ENCODE measurements around the gene COL28A1.

Gene COL28A1

GRCh38 chr7:7579638-7580037, 44.0 kb upstream of the COL28A1 start:
- Histone ChIP-seq H3K9ac (no peak overlapping the region), H3K36me3 (ENCODE audit: control insufficient read depth, insufficient read depth, low read length) (no peaks in the 10 kb centered on the region), H3K4me3 (ENCODE audit: low read depth, low read length) (no peak overlapping the region), H3K4me1 (peaks cover 4% of the 10 kb centered on the region), H3K27ac (no peak overlapping the region), H3K9me3 (ENCODE audit: control insufficient read depth, low read length) (no peaks in the 10 kb centered on the region), H3K27me3 (ENCODE audit: control insufficient read depth, insufficient read depth, low read length) (no peaks in the 10 kb centered on the region), H3K79me2 (peaks cover 14% of the 10 kb centered on the region), H2AFZ (no peak overlapping the region), H3K4me2 (ENCODE audit: low read length) (no peak overlapping the region)
- TF ChIP-seq, protein P1, sequence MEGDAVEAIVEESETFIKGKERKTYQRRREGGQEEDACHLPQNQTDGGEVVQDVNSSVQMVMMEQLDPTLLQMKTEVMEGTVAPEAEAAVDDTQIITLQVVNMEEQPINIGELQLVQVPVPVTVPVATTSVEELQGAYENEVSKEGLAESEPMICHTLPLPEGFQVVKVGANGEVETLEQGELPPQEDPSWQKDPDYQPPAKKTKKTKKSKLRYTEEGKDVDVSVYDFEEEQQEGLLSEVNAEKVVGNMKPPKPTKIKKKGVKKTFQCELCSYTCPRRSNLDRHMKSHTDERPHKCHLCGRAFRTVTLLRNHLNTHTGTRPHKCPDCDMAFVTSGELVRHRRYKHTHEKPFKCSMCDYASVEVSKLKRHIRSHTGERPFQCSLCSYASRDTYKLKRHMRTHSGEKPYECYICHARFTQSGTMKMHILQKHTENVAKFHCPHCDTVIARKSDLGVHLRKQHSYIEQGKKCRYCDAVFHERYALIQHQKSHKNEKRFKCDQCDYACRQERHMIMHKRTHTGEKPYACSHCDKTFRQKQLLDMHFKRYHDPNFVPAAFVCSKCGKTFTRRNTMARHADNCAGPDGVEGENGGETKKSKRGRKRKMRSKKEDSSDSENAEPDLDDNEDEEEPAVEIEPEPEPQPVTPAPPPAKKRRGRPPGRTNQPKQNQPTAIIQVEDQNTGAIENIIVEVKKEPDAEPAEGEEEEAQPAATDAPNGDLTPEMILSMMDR (IDR thresholded peaks at IDR 0.05) = no peak

DNA sequence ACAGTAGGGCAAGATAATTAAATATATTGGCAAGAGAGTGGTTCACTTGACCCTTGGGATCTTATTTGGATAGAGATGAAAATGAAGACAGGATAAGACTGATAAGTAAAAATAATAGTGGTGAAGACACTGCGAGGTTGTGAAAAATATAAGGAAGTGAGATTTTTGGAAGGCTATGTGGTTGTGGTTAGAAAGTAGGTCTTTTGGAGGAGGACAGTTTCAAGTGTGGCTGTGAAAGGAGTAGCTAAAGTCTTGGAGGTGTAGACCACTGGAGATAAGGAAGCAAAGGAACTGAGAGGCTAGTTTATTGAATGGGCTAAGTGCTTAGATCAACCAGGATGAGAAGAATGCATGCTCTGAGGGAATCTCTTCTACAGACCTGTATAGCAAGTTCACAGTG, 42.2 kb upstream of the COL28A1 start:
- no peak overlapping the region for H3K4me2 ChIP-seq (ENCODE audit: low read length)
- no peaks in the 10 kb centered on the region for H3K4me1 ChIP-seq
- H3K9ac ChIP-seq = no peak overlapping the region
- H3K4me3 ChIP-seq (ENCODE audit: low read depth, low read length) = no peak overlapping the region
- H3K36me3 ChIP-seq (ENCODE audit: control insufficient read depth, insufficient read depth, low read length) = no peaks in the 10 kb centered on the region
- no peaks in the 10 kb centered on the region for H3K27me3 ChIP-seq (ENCODE audit: control insufficient read depth, insufficient read depth, low read length)
- H3K27ac ChIP-seq = no peak overlapping the region
- TF ChIP-seq, protein P1 (IDR thresholded peaks at IDR 0.05) = no peak
- H2AFZ ChIP-seq = no peak overlapping the region
- peaks cover 28% of the 10 kb centered on the region for H3K79me2 ChIP-seq
- no peaks in the 10 kb centered on the region for H3K9me3 ChIP-seq (ENCODE audit: control insufficient read depth, low read length)

GRCh38 chr7:7576344-7576743, 40.7 kb upstream of the COL28A1 start:
- no peak overlapping the region for H3K4me3 ChIP-seq (ENCODE audit: low read depth, low read length)
- no peak overlapping the region for H3K27ac ChIP-seq
- peaks cover 34% of the 10 kb centered on the region for H3K79me2 ChIP-seq
- no peaks in the 10 kb centered on the region for H3K9me3 ChIP-seq (ENCODE audit: control insufficient read depth, low read length)
- no peak overlapping the region for H3K4me2 ChIP-seq (ENCODE audit: low read length)
- no peak overlapping the region for H3K9ac ChIP-seq
- no peaks in the 10 kb centered on the region for H3K27me3 ChIP-seq (ENCODE audit: control insufficient read depth, insufficient read depth, low read length)
- no peak overlapping the region for H2AFZ ChIP-seq
- TF ChIP-seq, protein P1 (IDR thresholded peaks at IDR 0.05) = no peak
- H3K36me3 ChIP-seq (ENCODE audit: control insufficient read depth, insufficient read depth, low read length) = no peaks in the 10 kb centered on the region
- H3K4me1 ChIP-seq = no peaks in the 10 kb centered on the region

DNA sequence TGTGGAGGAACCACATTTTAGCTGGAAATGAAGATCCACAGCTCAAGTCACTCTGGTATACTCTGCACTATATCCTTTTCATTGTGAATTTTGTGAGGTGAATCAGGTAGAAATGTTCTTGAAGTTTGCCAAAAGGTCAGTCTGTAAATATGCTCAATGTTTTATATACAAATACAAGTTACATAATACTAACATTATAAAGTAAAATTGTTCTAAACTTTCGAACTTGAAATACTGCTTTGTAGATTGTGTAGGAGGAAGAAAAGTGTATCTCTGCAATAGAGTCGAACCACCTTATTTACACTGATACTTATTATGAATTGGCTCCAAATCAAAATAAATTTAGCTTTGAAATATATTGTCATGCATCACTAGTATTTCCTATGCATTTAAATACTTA, 38.0 kb upstream of the COL28A1 start:
- Histone ChIP-seq H3K4me2 (ENCODE audit: low read length) (no peak overlapping the region), H3K4me1 (no peaks in the 10 kb centered on the region), H3K36me3 (ENCODE audit: control insufficient read depth, insufficient read depth, low read length) (no peaks in the 10 kb centered on the region), H2AFZ (no peak overlapping the region), H3K27me3 (ENCODE audit: control insufficient read depth, insufficient read depth, low read length) (no peaks in the 10 kb centered on the region), H3K79me2 (peaks cover 48% of the 10 kb centered on the region), H3K4me3 (ENCODE audit: low read depth, low read length) (no peak overlapping the region), H3K9me3 (ENCODE audit: control insufficient read depth, low read length) (no peaks in the 10 kb centered on the region), H3K9ac (no peak overlapping the region), H3K27ac (no peak overlapping the region)
- TF ChIP-seq, protein P1 (IDR thresholded peaks at IDR 0.05) = no peak

- H3K4me2 ChIP-seq (ENCODE audit: low read length) = peak overlapping the region; percentile 14
- peaks cover 36% of the 10 kb centered on the region for H3K79me2 ChIP-seq
- no peaks in the 10 kb centered on the region for H3K36me3 ChIP-seq (ENCODE audit: control insufficient read depth, insufficient read depth, low read length)
- H3K4me1 ChIP-seq = peaks cover 8% of the 10 kb centered on the region
- no peak overlapping the region for H2AFZ ChIP-seq
- no peaks in the 10 kb centered on the region for H3K27me3 ChIP-seq (ENCODE audit: control insufficient read depth, insufficient read depth, low read length)
- H3K27ac ChIP-seq = no peak overlapping the region
- H3K4me3 ChIP-seq (ENCODE audit: low read depth, low read length) = no peak overlapping the region
- H3K9ac ChIP-seq = no peak overlapping the region
- no peaks in the 10 kb centered on the region for H3K9me3 ChIP-seq (ENCODE audit: control insufficient read depth, low read length)
- TF ChIP-seq, protein P1 (IDR thresholded peaks at IDR 0.05) = no peak
These were observed 34.9 kb upstream of the COL28A1 start for GRCh38 chr7:7570584-7570983.
